ENCODE data around the gene ZRANB3. TPM values are rescaled to one million over a fixed set of nuclear protein-coding genes. Genes with fewer than 3 reads are reported as not detected.
"Not testable (repeated sequence)": the region's sequence is repeated elsewhere in the genome, so short reads cannot be mapped to it uniquely, and the experiment has no call there.

Gene ZRANB3
- total and polyA plus RNA-seq, 5 experiments from 2014 or later = 3.7 to 9.1 (median 6.7) TPM

GRCh38 chr2:135471106-135471505 is 59.9 kb downstream of the ZRANB3 start:
- no peak overlapping the region for H3K4me3 Mint-ChIP-seq
- POLR2A ChIA-PET = no interaction called here
- H3K27ac Mint-ChIP-seq = no peak overlapping the region
- no peak for ATAC-seq
- H3K4me1 Mint-ChIP-seq = no peaks in the 10 kb centered on the region
- peaks cover 0 to 4% (median 0%) of the 10 kb centered on the region in 3 donors for H3K36me3 Mint-ChIP-seq
- H3K9me3 Mint-ChIP-seq = no peaks in the 10 kb centered on the region
- peaks cover 0 to 1% (median 0%) of the 10 kb centered on the region in 5 donors for H3K27me3 Mint-ChIP-seq
- DNase-seq = no peak

- H3K4me3 Mint-ChIP-seq = no peak overlapping the region
Observed at GRCh38 chr2:135457279-135457678, 73.7 kb downstream of the ZRANB3 start.

GRCh38 chr2:135456835-135457234 is 74.2 kb downstream of the ZRANB3 start:
- Mint-ChIP-seq H3K36me3 (peaks cover 21 to 45% (median 35%) of the 10 kb centered on the region in 3 donors), H3K4me1 (no peaks in the 10 kb centered on the region), H3K27me3 (no peaks in the 10 kb centered on the region), H3K27ac (no peak overlapping the region), H3K4me3 (no peak overlapping the region), H3K9me3 (peaks cover 4 to 54% (median 30%) of the 10 kb centered on the region in 9 donors)
- ATAC-seq (no peak), DNase-seq (no peak)
- POLR2A ChIA-PET = no interaction called here

More at GRCh38 chr2:135457279-135457678, 73.7 kb downstream of the ZRANB3 start:
- no peaks in the 10 kb centered on the region for H3K27me3 Mint-ChIP-seq
- no peak overlapping the region for H3K27ac Mint-ChIP-seq
- peaks cover 3 to 50% (median 26%) of the 10 kb centered on the region in 9 donors for H3K9me3 Mint-ChIP-seq
- no peaks in the 10 kb centered on the region for H3K4me1 Mint-ChIP-seq
- ATAC-seq (no peak), DNase-seq (no peak)
- peaks cover 19 to 40% (median 30%) of the 10 kb centered on the region in 3 donors for H3K36me3 Mint-ChIP-seq
- POLR2A ChIA-PET = no interaction called here

- no peak overlapping the region for H3K27ac Mint-ChIP-seq
- no peak overlapping the region for H3K4me3 Mint-ChIP-seq
- POLR2A ChIA-PET = no interaction called here
- H3K36me3 Mint-ChIP-seq = peaks cover 25 to 49% (median 39%) of the 10 kb centered on the region in 3 donors
- ATAC-seq (no peak), DNase-seq (no peak)
- peaks cover 4 to 59% (median 32%) of the 10 kb centered on the region in 9 donors for H3K9me3 Mint-ChIP-seq
- no peaks in the 10 kb centered on the region for H3K27me3 Mint-ChIP-seq
- H3K4me1 Mint-ChIP-seq = peaks cover 0 to 1% (median 0%) of the 10 kb centered on the region in 4 donors
Observed at GRCh38 chr2:135456431-135456830, 74.6 kb downstream of the ZRANB3 start.

GRCh38 chr2:135454608-135455007 is 76.4 kb downstream of the ZRANB3 start:
- ATAC-seq (no peak), DNase-seq (no peak)
- Mint-ChIP-seq H3K36me3 (peaks cover 27 to 62% (median 40%) of the 10 kb centered on the region in 3 donors), H3K4me1 (peaks cover 0 to 2% (median 0%) of the 10 kb centered on the region in 4 donors), H3K4me3 (no peak overlapping the region), H3K9me3 (peaks cover 4 to 70% (median 32%) of the 10 kb centered on the region in 9 donors), H3K27ac (no peak overlapping the region), H3K27me3 (no peaks in the 10 kb centered on the region)
- POLR2A ChIA-PET = no interaction called here

GRCh38 chr2:135453027-135453426 is 78.0 kb downstream of the ZRANB3 start:
- H3K9me3 Mint-ChIP-seq = peaks cover 4 to 68% (median 31%) of the 10 kb centered on the region in 9 donors
- ATAC-seq, DNase-seq, H3K27me3 Mint-ChIP-seq, H3K4me1 Mint-ChIP-seq, H3K4me3 Mint-ChIP-seq, H3K27ac Mint-ChIP-seq, POLR2A ChIA-PET: not testable (repeated sequence)
- H3K36me3 Mint-ChIP-seq = peaks cover 29 to 63% (median 45%) of the 10 kb centered on the region in 3 donors

GRCh38 chr2:135451966-135452365 is 79.1 kb downstream of the ZRANB3 start:
- H3K36me3 Mint-ChIP-seq = peaks cover 27 to 54% (median 35%) of the 10 kb centered on the region in 3 donors
- H3K9me3 Mint-ChIP-seq = peaks cover 4 to 60% (median 27%) of the 10 kb centered on the region in 9 donors

GRCh38 chr2:135443013-135443412 is 88.0 kb downstream of the ZRANB3 start:
- H3K27me3 Mint-ChIP-seq, POLR2A ChIA-PET, DNase-seq, ATAC-seq, H3K4me3 Mint-ChIP-seq, H3K27ac Mint-ChIP-seq, H3K4me1 Mint-ChIP-seq: not testable (repeated sequence)
- peaks cover 0 to 17% (median 5%) of the 10 kb centered on the region in 9 donors for H3K9me3 Mint-ChIP-seq
- peaks cover 2 to 21% (median 14%) of the 10 kb centered on the region in 3 donors for H3K36me3 Mint-ChIP-seq

More at GRCh38 chr2:135451966-135452365, 79.1 kb downstream of the ZRANB3 start:
- ATAC-seq = no peak
- no peak overlapping the region for H3K4me3 Mint-ChIP-seq
- no peak overlapping the region for H3K27ac Mint-ChIP-seq
- POLR2A ChIA-PET = no interaction called here
- no peaks in the 10 kb centered on the region for H3K27me3 Mint-ChIP-seq
- DNase-seq = no peak
- H3K4me1 Mint-ChIP-seq = peaks cover 0 to 2% (median 0%) of the 10 kb centered on the region in 4 donors

- ATAC-seq, DNase-seq, H3K27me3 Mint-ChIP-seq, H3K4me3 Mint-ChIP-seq, H3K27ac Mint-ChIP-seq, H3K4me1 Mint-ChIP-seq, POLR2A ChIA-PET: not testable (repeated sequence)
- H3K36me3 Mint-ChIP-seq = peaks cover 15 to 35% (median 30%) of the 10 kb centered on the region in 3 donors
- H3K9me3 Mint-ChIP-seq = peaks cover 0 to 23% (median 7%) of the 10 kb centered on the region in 9 donors
Observed at GRCh38 chr2:135435155-135435554, 95.9 kb downstream of the ZRANB3 start.

- DNase-seq (no peak), ATAC-seq (no peak)
- H3K4me3 Mint-ChIP-seq = no peak overlapping the region
- no peaks in the 10 kb centered on the region for H3K27me3 Mint-ChIP-seq
- POLR2A ChIA-PET = no interaction called here
- H3K27ac Mint-ChIP-seq = no peak overlapping the region
- peaks cover 8 to 50% (median 31%) of the 10 kb centered on the region in 3 donors for H3K36me3 Mint-ChIP-seq
- peaks cover 0 to 36% (median 17%) of the 10 kb centered on the region in 9 donors for H3K9me3 Mint-ChIP-seq
- H3K4me1 Mint-ChIP-seq = peaks cover 0 to 4% (median 1%) of the 10 kb centered on the region in 4 donors
Observed at GRCh38 chr2:135424849-135425248, 106.2 kb downstream of the ZRANB3 start.

GRCh38 chr2:135422898-135423297 is 108.1 kb downstream of the ZRANB3 start:
- H3K9me3 Mint-ChIP-seq = peaks cover 0 to 39% (median 17%) of the 10 kb centered on the region in 9 donors
- no peaks in the 10 kb centered on the region for H3K27me3 Mint-ChIP-seq
- ATAC-seq (no peak), DNase-seq (no peak)
- POLR2A ChIA-PET = no interaction called here
- no peak overlapping the region for H3K4me3 Mint-ChIP-seq
- peaks cover 0 to 4% (median 1%) of the 10 kb centered on the region in 4 donors for H3K4me1 Mint-ChIP-seq
- peaks cover 5 to 39% (median 26%) of the 10 kb centered on the region in 3 donors for H3K36me3 Mint-ChIP-seq
- no peak overlapping the region for H3K27ac Mint-ChIP-seq

GRCh38 chr2:135411646-135412045 is 119.4 kb downstream of the ZRANB3 start:
- H3K4me1 Mint-ChIP-seq = no peaks in the 10 kb centered on the region
- POLR2A ChIA-PET = no interaction called here
- no peaks in the 10 kb centered on the region for H3K27me3 Mint-ChIP-seq
- no peak overlapping the region for H3K4me3 Mint-ChIP-seq
- no peak for ATAC-seq
- peaks cover 6 to 58% (median 25%) of the 10 kb centered on the region in 9 donors for H3K9me3 Mint-ChIP-seq
- no peak for DNase-seq
- no peak overlapping the region for H3K27ac Mint-ChIP-seq
- peaks cover 2 to 31% (median 29%) of the 10 kb centered on the region in 3 donors for H3K36me3 Mint-ChIP-seq

GRCh38 chr2:135409436-135409835 is 121.6 kb downstream of the ZRANB3 start:
- H3K4me3 Mint-ChIP-seq = no peak overlapping the region
- no peak for DNase-seq
- POLR2A ChIA-PET = no interaction called here
- H3K4me1 Mint-ChIP-seq = no peaks in the 10 kb centered on the region
- no peaks in the 10 kb centered on the region for H3K27me3 Mint-ChIP-seq
- H3K36me3 Mint-ChIP-seq = peaks cover 13 to 50% (median 46%) of the 10 kb centered on the region in 3 donors
- no peak overlapping the region for H3K27ac Mint-ChIP-seq
- no peak for ATAC-seq
- H3K9me3 Mint-ChIP-seq = peaks cover 6 to 70% (median 41%) of the 10 kb centered on the region in 9 donors

GRCh38 chr2:135396259-135396658 is 134.8 kb downstream of the ZRANB3 start:
- DNase-seq, H3K4me3 Mint-ChIP-seq, H3K4me1 Mint-ChIP-seq, ATAC-seq, POLR2A ChIA-PET, H3K27ac Mint-ChIP-seq, H3K27me3 Mint-ChIP-seq: not testable (repeated sequence)
- Mint-ChIP-seq H3K36me3 (peaks cover 15 to 29% (median 29%) of the 10 kb centered on the region in 3 donors), H3K9me3 (peaks cover 2 to 51% (median 16%) of the 10 kb centered on the region in 9 donors)
